Body of pancreas (tissue), 4 donors: Measurements from ENCODE around the gene SPTBN1. TPM values are rescaled to one million over a fixed set of nuclear protein-coding genes. Genes with fewer than 3 reads are reported as not detected.

ENCODE experiments used
- ATAC-seq: fragments of 150-250 bp; one replicate; pipeline ENCODE4 v1.9.1; 2016
- DNase-seq, 4 donors: peaks; one replicate each; pipeline ENCODE4 v3.0.0-alpha.2; 2019
- H3K27ac ChIP-seq, 4 donors: fragments of 200-600 bp; sonication (generic); 1 replicate in 3 of 4; 2 replicates in 1 of 4; pipeline versions ENCODE4 v1.5.1 to v1.6.1; 2016 to 2019; ENCODE audit warnings: mild to moderate bottlenecking in 1 of 4, mixed read lengths in 1 of 4, moderate library complexity in 1 of 4
- H3K27me3 ChIP-seq, 2 donors: fragments of 200-600 bp; sonication (generic); one replicate each; pipeline ENCODE4 v1.6.0; 2016; ENCODE audit warnings: mild to moderate bottlenecking in 1 of 2
- H3K36me3 ChIP-seq, 2 donors: fragments of 200-600 bp; sonication (generic); replicated peaks in 1 of 2; 2 replicates each; pipeline ENCODE4 v1.5.1; 2016; ENCODE audit warnings: low read depth in 2 of 2; ENCODE audit not compliant: insufficient read depth in 1 of 2
- H3K4me1 ChIP-seq: fragments of 200-600 bp; sonication (generic); one replicate; pipeline ENCODE4 v1.6.0; 2016
- H3K4me3 ChIP-seq, 2 donors: fragments of 200-600 bp; sonication (generic); 1 replicate in 1 of 2; 2 replicates in 1 of 2; pipeline ENCODE4 v1.5.1; 2016 to 2019
- H3K9me3 ChIP-seq, 3 donors: fragments of 200-600 bp; sonication (generic); 1 replicate in 2 of 3; 2 replicates in 1 of 3; pipeline ENCODE4 v1.5.1; 2016
- CTCF ChIP-seq, 7 experiments: fragments of 450-650 bp in 4 of 7; fragments of 200-600 bp in 3 of 7; sonication (generic) in 3 of 7; IDR thresholded peaks; one replicate each; pipeline ENCODE4 v1.5.1; 2016 to 2019; ENCODE audit warnings: antibody characterized with exemption in 7 of 7
- POLR2A ChIP-seq, 3 donors: fragments of 450-650 bp; IDR thresholded peaks; one replicate each; pipeline ENCODE4 v1.6.1; 2016; ENCODE audit warnings: antibody characterized with exemption in 3 of 3, mild to moderate bottlenecking in 2 of 3
- WGBS, 2 donors: methylation state at CpG; one replicate each; pipeline ENCODE4 v1.1.5; 2017; 5-methylcytosine and 5-hydroxymethylcytosine counted together
- intact Hi-C: fragments of 100-400 bp; cut with DNase I; formaldehyde crosslinking; loops from one replicate; pipeline ENCODE4 v1.15.1; 2023
- total RNA-seq, 2 donors: library from RNA; depleted of rRNA; stranded (reverse); fragments of >200 nt; gene quantifications; one replicate each; pipeline ENCODE4 v1.1.0, GENCODE V29; 2016

Gene SPTBN1
- total RNA-seq, 2 donors from 2014 or later, result 186 to 195 TPM

DNA sequence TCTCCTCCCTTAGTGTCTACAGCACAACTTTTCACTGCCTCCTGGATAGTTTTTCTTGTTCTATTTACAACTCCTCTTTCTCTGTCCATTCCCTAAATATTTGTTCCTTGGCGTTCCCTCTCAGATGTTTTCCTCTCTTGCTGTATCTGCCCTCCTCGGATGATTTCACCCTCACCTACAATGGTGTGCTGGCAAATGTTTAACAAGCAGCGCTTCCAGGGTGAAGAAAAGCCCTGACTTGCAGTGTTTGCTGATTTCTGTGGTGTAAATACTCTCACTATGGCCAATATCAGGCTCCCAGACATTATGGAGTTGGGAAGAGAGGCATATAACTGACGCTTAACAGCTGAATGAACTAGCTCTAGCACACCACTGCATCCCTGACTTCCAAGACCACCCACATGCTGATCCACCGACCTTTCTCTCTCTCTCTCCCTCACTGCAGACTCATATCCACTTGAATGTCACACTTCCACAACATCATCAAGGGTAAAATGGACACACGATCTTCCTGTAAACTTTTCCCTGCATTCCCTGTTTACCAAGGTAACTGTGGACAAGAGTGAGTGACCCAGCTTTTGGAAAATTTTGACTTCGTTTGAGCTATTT is 31.5 kb upstream of the SPTBN1 start:
- intact Hi-C loops, result no loop called here
- Histone ChIP-seq H3K4me1 (peaks cover 4% of the 10 kb centered on the region), H3K27ac (no peak overlapping the region), H3K27me3 (no peaks in the 10 kb centered on the region), H3K9me3 (no peaks in the 10 kb centered on the region), H3K4me3 (no peak overlapping the region), H3K36me3 (no peaks in the 10 kb centered on the region)
- ATAC-seq (no peak), DNase-seq (no peak)
- 67 to 68% methylated on average over 7 of the region's 7 CpGs for WGBS, 2 donors
- TF ChIP-seq POLR2A (IDR thresholded peaks at IDR 0.05) (no peak), CTCF (IDR thresholded peaks at IDR 0.05) (no peak)

DNA sequence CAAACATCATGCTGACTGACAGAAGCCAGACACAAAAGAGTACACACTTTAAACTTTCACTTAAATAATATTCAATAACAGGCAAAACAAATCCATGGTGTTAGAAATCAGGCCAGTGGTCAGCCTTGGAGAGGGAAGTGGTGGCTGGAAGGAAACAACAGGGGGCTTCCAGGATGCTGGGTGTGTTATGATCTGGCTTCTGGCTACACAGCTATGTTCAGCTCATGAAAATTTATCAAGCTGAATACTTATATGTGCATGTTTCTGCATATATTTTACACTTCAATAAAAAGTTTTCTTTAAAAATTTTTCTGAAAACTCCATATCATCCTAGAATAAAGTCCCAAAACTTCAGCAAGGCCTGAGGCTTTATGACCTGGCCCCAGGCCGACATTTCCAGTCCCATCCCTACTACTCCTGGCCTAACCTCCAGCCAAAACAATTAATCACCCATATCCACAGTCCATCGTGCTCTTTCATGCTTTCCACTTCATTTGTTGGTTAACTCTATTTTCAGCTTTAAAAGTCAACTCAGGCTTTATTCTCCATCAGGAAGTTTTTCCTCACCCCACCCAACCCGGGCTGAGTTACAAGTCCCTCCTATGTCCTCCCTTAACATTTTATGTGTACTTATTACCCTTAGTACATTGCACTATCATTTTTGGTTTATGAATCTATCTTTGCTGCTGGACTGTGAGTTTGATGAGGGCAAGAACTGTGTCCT is 27.9 kb upstream of the SPTBN1 start:
- DNase-seq, result no peak
- no peak for ATAC-seq
- H3K36me3 ChIP-seq, result no peaks in the 10 kb centered on the region

DNA sequence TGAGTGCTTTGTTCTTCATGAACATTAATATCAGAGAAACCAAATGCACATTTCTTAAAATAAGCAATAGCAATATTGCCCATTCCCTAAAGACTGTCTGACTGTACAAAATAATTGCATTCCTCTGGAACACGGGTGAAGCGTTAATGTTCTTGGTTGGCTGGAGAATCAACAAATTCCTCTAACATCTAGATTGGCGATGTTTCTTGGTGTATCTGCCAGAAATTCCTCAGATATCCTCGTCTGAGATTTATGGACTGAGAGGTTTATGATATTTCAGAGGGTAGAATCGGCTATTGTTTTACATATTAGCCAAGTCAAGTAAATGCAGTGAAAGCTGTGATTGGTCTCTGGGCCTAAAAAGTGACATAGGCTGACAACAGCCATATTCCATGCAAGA is 27.1 kb upstream of the SPTBN1 start:
- Histone ChIP-seq H3K36me3 (no peaks in the 10 kb centered on the region), H3K4me1 (peaks cover 4% of the 10 kb centered on the region), H3K4me3 (no peak overlapping the region), H3K27me3 (no peaks in the 10 kb centered on the region), H3K9me3 (no peaks in the 10 kb centered on the region), H3K27ac (peak overlapping the region in 2 of 4 donors; percentile 29 to 41)
- no peak for ATAC-seq
- intact Hi-C loops, result no loop called here
- no peak for TF ChIP-seq POLR2A (IDR thresholded peaks at IDR 0.05)
- TF ChIP-seq CTCF (IDR thresholded peaks at IDR 0.05), result no peak
- DNase-seq, result no peak
- WGBS, 2 donors, result 45 to 51% methylated on average over 5 of the region's 5 CpGs

More for the DNA sequence above, 27.9 kb upstream of the SPTBN1 start:
- Histone ChIP-seq H3K9me3 (no peaks in the 10 kb centered on the region), H3K27ac (peak overlapping the region in 2 of 4 donors; percentile 0 to 2), H3K4me1 (peaks cover 4% of the 10 kb centered on the region), H3K27me3 (no peaks in the 10 kb centered on the region), H3K4me3 (no peak overlapping the region)
- WGBS, 2 donors, result 37 to 44% methylated on average over 3 of the region's 3 CpGs
- no peak for TF ChIP-seq POLR2A (IDR thresholded peaks at IDR 0.05)
- TF ChIP-seq CTCF (IDR thresholded peaks at IDR 0.05), result no peak
- intact Hi-C loops, result no loop called here

DNA sequence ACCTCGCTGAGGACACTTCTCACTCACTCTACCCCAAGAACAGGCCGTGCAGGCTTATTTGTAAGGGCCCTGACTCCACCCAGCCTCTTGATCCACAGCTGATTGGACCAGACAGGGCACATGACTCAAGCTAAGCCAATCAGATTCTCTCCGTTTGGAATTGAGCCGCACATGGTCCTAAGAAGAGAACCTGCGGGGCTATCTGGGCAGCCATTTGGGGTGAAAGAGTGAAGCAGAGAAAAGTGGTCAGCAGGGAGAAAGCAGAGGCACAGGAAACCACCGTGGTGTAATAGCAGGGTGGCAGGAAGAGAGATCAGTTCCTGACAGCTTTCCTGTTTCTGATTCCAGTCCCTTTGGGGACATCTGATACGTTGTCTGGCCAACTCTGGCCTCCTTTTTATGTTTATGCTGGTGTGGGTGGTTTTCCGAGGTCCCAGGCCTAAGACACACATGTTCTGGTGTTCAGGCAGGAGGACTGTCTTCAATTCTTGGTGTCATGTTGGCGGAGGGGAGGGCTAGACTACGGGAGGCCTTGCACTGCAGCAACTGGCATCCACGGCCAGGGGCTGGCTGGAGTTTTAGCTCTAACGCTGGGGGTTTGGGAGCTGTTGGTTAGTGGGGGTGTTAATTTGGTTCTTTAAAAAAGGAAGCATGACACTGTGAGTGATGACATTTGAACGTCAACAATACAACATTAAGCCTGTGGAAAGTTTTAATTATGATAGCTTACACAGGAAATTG is 26.1 kb upstream of the SPTBN1 start:
- Histone ChIP-seq H3K27me3 (no peaks in the 10 kb centered on the region), H3K4me3 (no peak overlapping the region), H3K9me3 (no peaks in the 10 kb centered on the region), H3K4me1 (peaks cover 12% of the 10 kb centered on the region), H3K36me3 (no peaks in the 10 kb centered on the region), H3K27ac (peak overlapping the region in 2 of 4 donors; percentile 23 to 41)
- no peak for ATAC-seq
- DNase-seq, result no peak
- intact Hi-C loops, result no loop called here
- TF ChIP-seq CTCF (IDR thresholded peaks at IDR 0.05), result no peak
- TF ChIP-seq POLR2A (IDR thresholded peaks at IDR 0.05), result no peak
- 72 to 83% methylated on average over 13 of the region's 13 CpGs for WGBS, 2 donors
